ENCODE data around the gene VTN.

The VTN gene

GRCh38 chr17:28404461-28404811 lies 34.3 kb upstream of the VTN start:
- Histone ChIP-seq H3K4me1 (ENCODE audit: control insufficient read depth, insufficient read depth, low read length) (peaks cover 17% of the 10 kb centered on the region), H3K4me3 (ENCODE audit: low read length) (no peak overlapping the region)

GRCh38 chr17:28404007-28404406 lies 33.9 kb upstream of the VTN start:
- no peak overlapping the region for H3K4me3 ChIP-seq (ENCODE audit: low read length)
- H3K27me3 ChIP-seq (ENCODE audit: control insufficient read depth, insufficient read depth, low read length) = peaks cover 4% of the 10 kb centered on the region
- no peaks in the 10 kb centered on the region for H3K9me3 ChIP-seq (replicated peaks; ENCODE audit: low read length)
- H3K4me2 ChIP-seq (ENCODE audit: low read length) = no peak overlapping the region
- H3K36me3 ChIP-seq (ENCODE audit: insufficient read depth, low read length) = no peaks in the 10 kb centered on the region
- peaks cover 17% of the 10 kb centered on the region for H3K4me1 ChIP-seq (ENCODE audit: control insufficient read depth, insufficient read depth, low read length)
- no peak overlapping the region for H3K9ac ChIP-seq (ENCODE audit: low read depth, low read length)

More at GRCh38 chr17:28404461-28404811, 34.3 kb upstream of the VTN start:
- Histone ChIP-seq H3K27me3 (ENCODE audit: control insufficient read depth, insufficient read depth, low read length) (peaks cover 4% of the 10 kb centered on the region), H3K9me3 (replicated peaks; ENCODE audit: low read length) (no peaks in the 10 kb centered on the region), H3K4me2 (ENCODE audit: low read length) (peak overlapping the region; percentile 98), H3K9ac (ENCODE audit: low read depth, low read length) (no peak overlapping the region), H3K36me3 (ENCODE audit: insufficient read depth, low read length) (no peaks in the 10 kb centered on the region)

- H3K9ac ChIP-seq (ENCODE audit: low read depth, low read length) = no peak overlapping the region
- H3K9me3 ChIP-seq (replicated peaks; ENCODE audit: low read length) = no peaks in the 10 kb centered on the region
- peaks cover 4% of the 10 kb centered on the region for H3K27me3 ChIP-seq (ENCODE audit: control insufficient read depth, insufficient read depth, low read length)
Observed at GRCh38 chr17:28402844-28403243, 32.7 kb upstream of the VTN start.

GRCh38 chr17:28402224-28402630 lies 32.1 kb upstream of the VTN start:
- no peak overlapping the region for H3K4me3 ChIP-seq (ENCODE audit: low read length)
- H3K9ac ChIP-seq (ENCODE audit: low read depth, low read length) = no peak overlapping the region
- H3K9me3 ChIP-seq (replicated peaks; ENCODE audit: low read length) = no peaks in the 10 kb centered on the region
- no peaks in the 10 kb centered on the region for H3K36me3 ChIP-seq (ENCODE audit: insufficient read depth, low read length)
- H3K4me2 ChIP-seq (ENCODE audit: low read length) = no peak overlapping the region
- peaks cover 4% of the 10 kb centered on the region for H3K27me3 ChIP-seq (ENCODE audit: control insufficient read depth, insufficient read depth, low read length)
- peaks cover 24% of the 10 kb centered on the region for H3K4me1 ChIP-seq (ENCODE audit: control insufficient read depth, insufficient read depth, low read length)

More at GRCh38 chr17:28402844-28403243, 32.7 kb upstream of the VTN start:
- H3K4me3 ChIP-seq (ENCODE audit: low read length) = no peak overlapping the region
- H3K4me1 ChIP-seq (ENCODE audit: control insufficient read depth, insufficient read depth, low read length) = peaks cover 24% of the 10 kb centered on the region
- no peaks in the 10 kb centered on the region for H3K36me3 ChIP-seq (ENCODE audit: insufficient read depth, low read length)
- H3K4me2 ChIP-seq (ENCODE audit: low read length) = no peak overlapping the region

- H3K9me3 ChIP-seq (replicated peaks; ENCODE audit: low read length) = no peaks in the 10 kb centered on the region
- H3K27me3 ChIP-seq (ENCODE audit: control insufficient read depth, insufficient read depth, low read length) = peaks cover 3% of the 10 kb centered on the region
- no peak overlapping the region for H3K4me3 ChIP-seq (ENCODE audit: low read length)
- no peak overlapping the region for H3K4me2 ChIP-seq (ENCODE audit: low read length)
- H3K4me1 ChIP-seq (ENCODE audit: control insufficient read depth, insufficient read depth, low read length) = peaks cover 11% of the 10 kb centered on the region
- H3K36me3 ChIP-seq (ENCODE audit: insufficient read depth, low read length) = no peaks in the 10 kb centered on the region
- no peak overlapping the region for H3K9ac ChIP-seq (ENCODE audit: low read depth, low read length)
Observed at GRCh38 chr17:28399808-28400207, 29.7 kb upstream of the VTN start.

- H3K4me3 ChIP-seq (ENCODE audit: low read length) = no peak overlapping the region
- H3K9ac ChIP-seq (ENCODE audit: low read depth, low read length) = no peak overlapping the region
- H3K27me3 ChIP-seq (ENCODE audit: control insufficient read depth, insufficient read depth, low read length) = no peaks in the 10 kb centered on the region
- H3K4me2 ChIP-seq (ENCODE audit: low read length) = no peak overlapping the region
- H3K4me1 ChIP-seq (ENCODE audit: control insufficient read depth, insufficient read depth, low read length) = peaks cover 7% of the 10 kb centered on the region
- no peaks in the 10 kb centered on the region for H3K36me3 ChIP-seq (ENCODE audit: insufficient read depth, low read length)
- H3K9me3 ChIP-seq (replicated peaks; ENCODE audit: low read length) = no peaks in the 10 kb centered on the region
Observed at GRCh38 chr17:28398280-28398981, 28.3 kb upstream of the VTN start.

- Histone ChIP-seq H3K27me3 (ENCODE audit: control insufficient read depth, insufficient read depth, low read length) (no peaks in the 10 kb centered on the region), H3K4me2 (ENCODE audit: low read length) (no peak overlapping the region), H3K9me3 (replicated peaks; ENCODE audit: low read length) (no peaks in the 10 kb centered on the region), H3K4me3 (ENCODE audit: low read length) (no peak overlapping the region), H3K4me1 (ENCODE audit: control insufficient read depth, insufficient read depth, low read length) (peaks cover 7% of the 10 kb centered on the region), H3K9ac (ENCODE audit: low read depth, low read length) (no peak overlapping the region), H3K36me3 (ENCODE audit: insufficient read depth, low read length) (no peaks in the 10 kb centered on the region)
Observed at GRCh38 chr17:28397687-28398279, 27.7 kb upstream of the VTN start.

GRCh38 chr17:28397275-28397674 lies 27.2 kb upstream of the VTN start:
- H3K36me3 ChIP-seq (ENCODE audit: insufficient read depth, low read length) = no peaks in the 10 kb centered on the region
- no peak overlapping the region for H3K4me3 ChIP-seq (ENCODE audit: low read length)
- H3K9ac ChIP-seq (ENCODE audit: low read depth, low read length) = no peak overlapping the region
- no peaks in the 10 kb centered on the region for H3K27me3 ChIP-seq (ENCODE audit: control insufficient read depth, insufficient read depth, low read length)
- peaks cover 7% of the 10 kb centered on the region for H3K4me1 ChIP-seq (ENCODE audit: control insufficient read depth, insufficient read depth, low read length)
- no peaks in the 10 kb centered on the region for H3K9me3 ChIP-seq (replicated peaks; ENCODE audit: low read length)
- no peak overlapping the region for H3K4me2 ChIP-seq (ENCODE audit: low read length)

- H3K27me3 ChIP-seq (ENCODE audit: control insufficient read depth, insufficient read depth, low read length) = no peaks in the 10 kb centered on the region
- H3K9me3 ChIP-seq (replicated peaks; ENCODE audit: low read length) = no peaks in the 10 kb centered on the region
- H3K4me3 ChIP-seq (ENCODE audit: low read length) = no peak overlapping the region
- H3K4me1 ChIP-seq (ENCODE audit: control insufficient read depth, insufficient read depth, low read length) = peaks cover 7% of the 10 kb centered on the region
- no peak overlapping the region for H3K4me2 ChIP-seq (ENCODE audit: low read length)
- H3K36me3 ChIP-seq (ENCODE audit: insufficient read depth, low read length) = no peaks in the 10 kb centered on the region
- H3K9ac ChIP-seq (ENCODE audit: low read depth, low read length) = no peak overlapping the region
Observed at GRCh38 chr17:28396635-28397239, 26.6 kb upstream of the VTN start.

- no peaks in the 10 kb centered on the region for H3K27me3 ChIP-seq (ENCODE audit: control insufficient read depth, insufficient read depth, low read length)
- H3K4me2 ChIP-seq (ENCODE audit: low read length) = no peak overlapping the region
- peaks cover 7% of the 10 kb centered on the region for H3K4me1 ChIP-seq (ENCODE audit: control insufficient read depth, insufficient read depth, low read length)
- peaks cover 4% of the 10 kb centered on the region for H3K36me3 ChIP-seq (ENCODE audit: insufficient read depth, low read length)
- H3K4me3 ChIP-seq (ENCODE audit: low read length) = no peak overlapping the region
- H3K9me3 ChIP-seq (replicated peaks; ENCODE audit: low read length) = no peaks in the 10 kb centered on the region
- H3K9ac ChIP-seq (ENCODE audit: low read depth, low read length) = no peak overlapping the region
Observed at GRCh38 chr17:28395968-28396367, 25.9 kb upstream of the VTN start.

GRCh38 chr17:28395426-28395825 lies 25.3 kb upstream of the VTN start:
- Histone ChIP-seq H3K4me3 (ENCODE audit: low read length) (no peak overlapping the region), H3K4me1 (ENCODE audit: control insufficient read depth, insufficient read depth, low read length) (peaks cover 7% of the 10 kb centered on the region), H3K36me3 (ENCODE audit: insufficient read depth, low read length) (peaks cover 10% of the 10 kb centered on the region), H3K4me2 (ENCODE audit: low read length) (no peak overlapping the region), H3K27me3 (ENCODE audit: control insufficient read depth, insufficient read depth, low read length) (no peaks in the 10 kb centered on the region), H3K9me3 (replicated peaks; ENCODE audit: low read length) (no peaks in the 10 kb centered on the region), H3K9ac (ENCODE audit: low read depth, low read length) (no peak overlapping the region)

Data from skeletal muscle satellite cell (primary cell).